GM19438 (cell line): ENCODE measurements around the gene RNF157.

Source experiments
- ATAC-seq: cut with Tn5 transposase; IDR thresholded peaks from one replicate; pipeline ENCODE4 v1.9.1; 2021; ENCODE audit warnings: low read depth; ENCODE audit not compliant: unreplicated experiment

RNF157 gene

GRCh38 chr17:76240461-76241203, at the start of gene RNF157:
Gene RNF157 (minus strand): TSS chr17:76240493. CDS start chr17:76240240, 253 bp downstream.
- no peak for ATAC-seq

- ATAC-seq: no peak
These were observed 41.5 kb upstream of the RNF157 start for GRCh38 chr17:76281573-76282371.

GRCh38 chr17:76280650-76281049, 40.4 kb upstream of the RNF157 start:
- ATAC-seq: no peak

GRCh38 chr17:76279742-76280287, 39.5 kb upstream of the RNF157 start:
- no peak for ATAC-seq

- no peak for ATAC-seq
These were observed 38.9 kb upstream of the RNF157 start for GRCh38 chr17:76278952-76279741.

GRCh38 chr17:76278268-76278908, 38.1 kb upstream of the RNF157 start:
- ATAC-seq: no peak

GRCh38 chr17:76277300-76278267, 37.3 kb upstream of the RNF157 start:
- no peak for ATAC-seq

GRCh38 chr17:76276461-76277299, 36.4 kb upstream of the RNF157 start:
- ATAC-seq: no peak

GRCh38 chr17:76276069-76276431, 35.8 kb upstream of the RNF157 start:
- no peak for ATAC-seq

- ATAC-seq: no peak
These were observed 35.2 kb upstream of the RNF157 start for GRCh38 chr17:76275382-76276068.

- ATAC-seq: no peak
These were observed 34.0 kb upstream of the RNF157 start for GRCh38 chr17:76274112-76274956.

GRCh38 chr17:76273445-76274111, 33.3 kb upstream of the RNF157 start:
- ATAC-seq: no peak

- ATAC-seq: peak; percentile 10
These were observed 32.5 kb upstream of the RNF157 start for GRCh38 chr17:76272541-76273444.

- peak; percentile 46 for ATAC-seq
These were observed 31.6 kb upstream of the RNF157 start for GRCh38 chr17:76271669-76272540.
